GM12878 (cell line): ENCODE measurements around the gene HSD11B1. TPM values are rescaled to one million over a fixed set of nuclear protein-coding genes. Genes with fewer than 3 reads are reported as not detected.

ENCODE experiments used
- ATF7 ChIP-seq: fragments of 450-650 bp; IDR thresholded peaks from 2 replicates; pipeline ENCODE4 v1.6.1; 2016; ENCODE audit warnings: low read depth, mild to moderate bottlenecking
- CBX5 ChIP-seq: sonication (generic); IDR thresholded peaks from 2 replicates; pipeline ENCODE4 v1.6.1; 2016; ENCODE audit warnings: low read depth, moderate library complexity, mild to moderate bottlenecking, inconsistent platforms
- EED ChIP-seq: sonication (generic); IDR thresholded peaks from 2 replicates; pipeline ENCODE4 v1.6.1; 2016; ENCODE audit warnings: antibody characterized with exemption, low read depth
- FOXM1 ChIP-seq: IDR thresholded peaks from 2 replicates; pipeline ENCODE4 v1.6.1; 2012; ENCODE audit warnings: low read depth, mild to moderate bottlenecking, inconsistent platforms, low read length, moderate library complexity
- HDAC2 ChIP-seq: fragments of 200-600 bp; sonication (generic); IDR thresholded peaks from 2 replicates; pipeline ENCODE4 v1.6.1; 2017
- IRF4 ChIP-seq: IDR thresholded peaks from 2 replicates; pipeline ENCODE4 v1.6.1; 2011; ENCODE audit warnings: low read depth, low read length
- JUND ChIP-seq: IDR thresholded peaks from 2 replicates; pipeline ENCODE4 v1.6.1; 2012; ENCODE audit warnings: low read depth, mild to moderate bottlenecking, low read length, improper control_type of control experiment, moderate library complexity
- MXI1 ChIP-seq: fragments of 150-350 bp; IDR thresholded peaks from 2 replicates; pipeline ENCODE4 v1.6.1; 2011; ENCODE audit warnings: low read depth, mild to moderate bottlenecking, inconsistent platforms, low read length, improper control_type of control experiment
- NFIC ChIP-seq: IDR thresholded peaks from 2 replicates; pipeline ENCODE4 v1.6.1; 2012; ENCODE audit warnings: low read depth, mild to moderate bottlenecking, inconsistent platforms, low read length, moderate library complexity
- RFX5 ChIP-seq: IDR thresholded peaks from 2 replicates; pipeline ENCODE4 v1.6.1; 2011; ENCODE audit warnings: low read depth, low read length, improper control_type of control experiment
- SREBF1 ChIP-seq: IDR thresholded peaks from 2 replicates; pipeline ENCODE4 v1.6.1; 2012; ENCODE audit warnings: mild to moderate bottlenecking, low read length
- TBL1XR1 ChIP-seq: IDR thresholded peaks from 2 replicates; pipeline ENCODE4 v1.6.1; 2012; ENCODE audit warnings: low read depth, low read length, improper control_type of control experiment
- polyA plus RNA-seq, 11 experiments: library from polyadenylated mRNA; depleted of rRNA in 4 of 11; unstranded in 6 of 11; stranded (reverse) in 5 of 11; fragments of >200 nt; fragmentation: Nextera tagmentation in 4 of 11; fragmentation: Illumina TruSeq in 1 of 11; extraction: Ambion mirVana in 4 of 11; extraction: Trizol in 1 of 11; gene quantifications; 1 replicate in 1 of 11; 2 replicates in 10 of 11; pipeline versions ENCODE4 v1.2.1 to v1.2.3, GENCODE V29; 2011 to 2016; ENCODE audit warnings: inconsistent platforms in 2 of 11, missing spikeins in 2 of 11, low read depth in 1 of 11
- total RNA-seq, 4 experiments: library from RNA; depleted of rRNA in 3 of 4; stranded (reverse); fragments of >200 nt in 3 of 4; fragmentation: Illumina TruSeq in 1 of 4; extraction: Trizol in 1 of 4; gene quantifications; 2 replicates each; pipeline versions ENCODE4 v1.2.1 to v1.2.3, GENCODE V29; 2013 to 2021
- TF ChIP-seq, protein P1 (sequence below): fragments of 450-650 bp; IDR thresholded peaks from 2 replicates; pipeline ENCODE4 v1.6.1; 2018; ENCODE audit warnings: mild to moderate bottlenecking, low read depth, moderate library complexity; ENCODE audit not compliant: partially characterized antibody
- TF ChIP-seq, protein P2 (sequence below): fragments of 450-650 bp; IDR thresholded peaks from 2 replicates; pipeline ENCODE4 v1.6.1; 2017; ENCODE audit warnings: mild to moderate bottlenecking, moderate library complexity
- TF ChIP-seq, protein P3 (sequence below): fragments of 450-650 bp; IDR thresholded peaks from 2 replicates; pipeline ENCODE4 v1.6.1; 2017; ENCODE audit warnings: mild to moderate bottlenecking, moderate library complexity

Gene HSD11B1
- total and polyA plus RNA-seq, 10 of the 15 experiments (the other 5 are each of a cell fraction or from before 2014, with no cell fraction given) = 0.04 to 0.27 (median 0.15) TPM; not detected in 7

GRCh38 chr1:209769171-209769904 is 64.7 kb downstream of the HSD11B1 start (continued):
- TF ChIP-seq SREBF1 = no peak
- TF ChIP-seq CBX5 = no peak
- peak; percentile 82 for TF ChIP-seq FOXM1
- peak; percentile 40; the same call in 1 of the 2 replicates for TF ChIP-seq MXI1
- TF ChIP-seq RFX5 = no peak
- TF ChIP-seq EED = peak; percentile 94
- peak; percentile 51 for TF ChIP-seq ATF7
- no peak for TF ChIP-seq HDAC2
- TF ChIP-seq IRF4 = peak; percentile 49; the same call in 1 of the 2 replicates
- TF ChIP-seq, protein P1, sequence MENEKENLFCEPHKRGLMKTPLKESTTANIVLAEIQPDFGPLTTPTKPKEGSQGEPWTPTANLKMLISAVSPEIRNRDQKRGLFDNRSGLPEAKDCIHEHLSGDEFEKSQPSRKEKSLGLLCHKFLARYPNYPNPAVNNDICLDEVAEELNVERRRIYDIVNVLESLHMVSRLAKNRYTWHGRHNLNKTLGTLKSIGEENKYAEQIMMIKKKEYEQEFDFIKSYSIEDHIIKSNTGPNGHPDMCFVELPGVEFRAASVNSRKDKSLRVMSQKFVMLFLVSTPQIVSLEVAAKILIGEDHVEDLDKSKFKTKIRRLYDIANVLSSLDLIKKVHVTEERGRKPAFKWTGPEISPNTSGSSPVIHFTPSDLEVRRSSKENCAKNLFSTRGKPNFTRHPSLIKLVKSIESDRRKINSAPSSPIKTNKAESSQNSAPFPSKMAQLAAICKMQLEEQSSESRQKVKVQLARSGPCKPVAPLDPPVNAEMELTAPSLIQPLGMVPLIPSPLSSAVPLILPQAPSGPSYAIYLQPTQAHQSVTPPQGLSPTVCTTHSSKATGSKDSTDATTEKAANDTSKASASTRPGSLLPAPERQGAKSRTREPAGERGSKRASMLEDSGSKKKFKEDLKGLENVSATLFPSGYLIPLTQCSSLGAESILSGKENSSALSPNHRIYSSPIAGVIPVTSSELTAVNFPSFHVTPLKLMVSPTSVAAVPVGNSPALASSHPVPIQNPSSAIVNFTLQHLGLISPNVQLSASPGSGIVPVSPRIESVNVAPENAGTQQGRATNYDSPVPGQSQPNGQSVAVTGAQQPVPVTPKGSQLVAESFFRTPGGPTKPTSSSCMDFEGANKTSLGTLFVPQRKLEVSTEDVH = no peak
- TF ChIP-seq, protein P2, sequence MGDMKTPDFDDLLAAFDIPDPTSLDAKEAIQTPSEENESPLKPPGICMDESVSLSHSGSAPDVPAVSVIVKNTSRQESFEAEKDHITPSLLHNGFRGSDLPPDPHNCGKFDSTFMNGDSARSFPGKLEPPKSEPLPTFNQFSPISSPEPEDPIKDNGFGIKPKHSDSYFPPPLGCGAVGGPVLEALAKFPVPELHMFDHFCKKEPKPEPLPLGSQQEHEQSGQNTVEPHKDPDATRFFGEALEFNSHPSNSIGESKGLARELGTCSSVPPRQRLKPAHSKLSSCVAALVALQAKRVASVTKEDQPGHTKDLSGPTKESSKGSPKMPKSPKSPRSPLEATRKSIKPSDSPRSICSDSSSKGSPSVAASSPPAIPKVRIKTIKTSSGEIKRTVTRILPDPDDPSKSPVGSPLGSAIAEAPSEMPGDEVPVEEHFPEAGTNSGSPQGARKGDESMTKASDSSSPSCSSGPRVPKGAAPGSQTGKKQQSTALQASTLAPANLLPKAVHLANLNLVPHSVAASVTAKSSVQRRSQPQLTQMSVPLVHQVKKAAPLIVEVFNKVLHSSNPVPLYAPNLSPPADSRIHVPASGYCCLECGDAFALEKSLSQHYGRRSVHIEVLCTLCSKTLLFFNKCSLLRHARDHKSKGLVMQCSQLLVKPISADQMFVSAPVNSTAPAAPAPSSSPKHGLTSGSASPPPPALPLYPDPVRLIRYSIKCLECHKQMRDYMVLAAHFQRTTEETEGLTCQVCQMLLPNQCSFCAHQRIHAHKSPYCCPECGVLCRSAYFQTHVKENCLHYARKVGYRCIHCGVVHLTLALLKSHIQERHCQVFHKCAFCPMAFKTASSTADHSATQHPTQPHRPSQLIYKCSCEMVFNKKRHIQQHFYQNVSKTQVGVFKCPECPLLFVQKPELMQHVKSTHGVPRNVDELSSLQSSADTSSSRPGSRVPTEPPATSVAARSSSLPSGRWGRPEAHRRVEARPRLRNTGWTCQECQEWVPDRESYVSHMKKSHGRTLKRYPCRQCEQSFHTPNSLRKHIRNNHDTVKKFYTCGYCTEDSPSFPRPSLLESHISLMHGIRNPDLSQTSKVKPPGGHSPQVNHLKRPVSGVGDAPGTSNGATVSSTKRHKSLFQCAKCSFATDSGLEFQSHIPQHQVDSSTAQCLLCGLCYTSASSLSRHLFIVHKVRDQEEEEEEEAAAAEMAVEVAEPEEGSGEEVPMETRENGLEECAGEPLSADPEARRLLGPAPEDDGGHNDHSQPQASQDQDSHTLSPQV = no peak
- TF ChIP-seq TBL1XR1 = no peak
- TF ChIP-seq, protein P3, sequence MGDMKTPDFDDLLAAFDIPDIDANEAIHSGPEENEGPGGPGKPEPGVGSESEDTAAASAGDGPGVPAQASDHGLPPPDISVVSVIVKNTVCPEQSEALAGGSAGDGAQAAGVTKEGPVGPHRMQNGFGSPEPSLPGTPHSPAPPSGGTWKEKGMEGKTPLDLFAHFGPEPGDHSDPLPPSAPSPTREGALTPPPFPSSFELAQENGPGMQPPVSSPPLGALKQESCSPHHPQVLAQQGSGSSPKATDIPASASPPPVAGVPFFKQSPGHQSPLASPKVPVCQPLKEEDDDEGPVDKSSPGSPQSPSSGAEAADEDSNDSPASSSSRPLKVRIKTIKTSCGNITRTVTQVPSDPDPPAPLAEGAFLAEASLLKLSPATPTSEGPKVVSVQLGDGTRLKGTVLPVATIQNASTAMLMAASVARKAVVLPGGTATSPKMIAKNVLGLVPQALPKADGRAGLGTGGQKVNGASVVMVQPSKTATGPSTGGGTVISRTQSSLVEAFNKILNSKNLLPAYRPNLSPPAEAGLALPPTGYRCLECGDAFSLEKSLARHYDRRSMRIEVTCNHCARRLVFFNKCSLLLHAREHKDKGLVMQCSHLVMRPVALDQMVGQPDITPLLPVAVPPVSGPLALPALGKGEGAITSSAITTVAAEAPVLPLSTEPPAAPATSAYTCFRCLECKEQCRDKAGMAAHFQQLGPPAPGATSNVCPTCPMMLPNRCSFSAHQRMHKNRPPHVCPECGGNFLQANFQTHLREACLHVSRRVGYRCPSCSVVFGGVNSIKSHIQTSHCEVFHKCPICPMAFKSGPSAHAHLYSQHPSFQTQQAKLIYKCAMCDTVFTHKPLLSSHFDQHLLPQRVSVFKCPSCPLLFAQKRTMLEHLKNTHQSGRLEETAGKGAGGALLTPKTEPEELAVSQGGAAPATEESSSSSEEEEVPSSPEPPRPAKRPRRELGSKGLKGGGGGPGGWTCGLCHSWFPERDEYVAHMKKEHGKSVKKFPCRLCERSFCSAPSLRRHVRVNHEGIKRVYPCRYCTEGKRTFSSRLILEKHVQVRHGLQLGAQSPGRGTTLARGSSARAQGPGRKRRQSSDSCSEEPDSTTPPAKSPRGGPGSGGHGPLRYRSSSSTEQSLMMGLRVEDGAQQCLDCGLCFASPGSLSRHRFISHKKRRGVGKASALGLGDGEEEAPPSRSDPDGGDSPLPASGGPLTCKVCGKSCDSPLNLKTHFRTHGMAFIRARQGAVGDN = peak; percentile 60; the same call in 1 of the 2 replicates
- no peak for TF ChIP-seq JUND
- TF ChIP-seq NFIC = peak; percentile 81
